Suprapubic skin (tissue), 4 donors: ENCODE data around the gene ALLC. TPM values are rescaled to one million over a fixed set of nuclear protein-coding genes. Genes with fewer than 3 reads are reported as not detected.

Experiments
- DNase-seq, 2 donors: peaks; one replicate each; pipeline ENCODE4 v3.0.0-alpha.2; 2019; ENCODE audit warnings: low spot score in 2 of 2
- H3K27ac ChIP-seq: fragments of 200-600 bp; sonication (generic); one replicate; pipeline ENCODE4 v1.5.1; 2019
- H3K27me3 ChIP-seq: fragments of 200-600 bp; sonication (generic); one replicate; pipeline ENCODE4 v1.5.1; 2019
- H3K36me3 ChIP-seq: fragments of 200-600 bp; sonication (generic); one replicate; pipeline ENCODE4 v1.5.1; 2019
- H3K4me1 ChIP-seq: fragments of 200-600 bp; sonication (generic); one replicate; pipeline ENCODE4 v1.5.1; 2019
- H3K4me3 ChIP-seq: fragments of 200-600 bp; sonication (generic); one replicate; pipeline ENCODE4 v1.5.1; 2019; ENCODE audit warnings: mild to moderate bottlenecking
- H3K9me3 ChIP-seq: fragments of 200-600 bp; sonication (generic); one replicate; pipeline ENCODE4 v1.5.1; 2019
- CTCF ChIP-seq, 2 donors: fragments of 200-600 bp in 1 of 2; fragments of 450-650 bp in 1 of 2; sonication (generic) in 1 of 2; IDR thresholded peaks; one replicate each; pipeline ENCODE4 v1.5.1; 2016 to 2019; ENCODE audit warnings: antibody characterized with exemption in 2 of 2, mild to moderate bottlenecking in 1 of 2, moderate library complexity in 1 of 2
- EP300 ChIP-seq: sonication (generic); formaldehyde crosslinking; IDR thresholded peaks from one replicate; pipeline ENCODE4 v1.6.1; 2017; ENCODE audit warnings: antibody characterized with exemption
- POLR2A ChIP-seq, 2 donors: fragments of 450-650 bp; IDR thresholded peaks; one replicate each; pipeline ENCODE4 v1.6.1; 2017; ENCODE audit warnings: antibody characterized with exemption in 2 of 2, mild to moderate bottlenecking in 2 of 2, moderate library complexity in 2 of 2
- POLR2AphosphoS5 ChIP-seq, 3 donors: sonication (generic); formaldehyde crosslinking; IDR thresholded peaks; one replicate each; pipeline ENCODE4 v1.6.1; 2017; ENCODE audit warnings: antibody characterized with exemption in 3 of 3
- WGBS: methylation state at CpG from one replicate; pipeline ENCODE4 v1.1.5; 2018; 5-methylcytosine and 5-hydroxymethylcytosine counted together
- total RNA-seq, 4 donors: library from RNA; depleted of rRNA; stranded (reverse); fragments of >200 nt; gene quantifications; one replicate each; pipeline ENCODE4 v1.1.0, GENCODE V29; 2016

ALLC gene
- total RNA-seq, 4 donors from 2014 or later = not detected

GRCh38 chr2:3639653-3640052 lies 18.3 kb upstream of the ALLC start:
- no peak for TF ChIP-seq EP300
- TF ChIP-seq POLR2A (IDR thresholded peaks at IDR 0.05) = no peak
- no peak for TF ChIP-seq CTCF (IDR thresholded peaks at IDR 0.05)
- DNase-seq = peak in 1 of 2 donors; percentile 59
- peaks cover 10% of the 10 kb centered on the region for H3K27me3 ChIP-seq
- no peaks in the 10 kb centered on the region for H3K36me3 ChIP-seq
- no peak overlapping the region for H3K27ac ChIP-seq
- H3K4me3 ChIP-seq = no peak overlapping the region
- WGBS = 78% methylated on average over 8 of the region's 8 CpGs
- peaks cover 11% of the 10 kb centered on the region for H3K4me1 ChIP-seq
- no peaks in the 10 kb centered on the region for H3K9me3 ChIP-seq

DNA sequence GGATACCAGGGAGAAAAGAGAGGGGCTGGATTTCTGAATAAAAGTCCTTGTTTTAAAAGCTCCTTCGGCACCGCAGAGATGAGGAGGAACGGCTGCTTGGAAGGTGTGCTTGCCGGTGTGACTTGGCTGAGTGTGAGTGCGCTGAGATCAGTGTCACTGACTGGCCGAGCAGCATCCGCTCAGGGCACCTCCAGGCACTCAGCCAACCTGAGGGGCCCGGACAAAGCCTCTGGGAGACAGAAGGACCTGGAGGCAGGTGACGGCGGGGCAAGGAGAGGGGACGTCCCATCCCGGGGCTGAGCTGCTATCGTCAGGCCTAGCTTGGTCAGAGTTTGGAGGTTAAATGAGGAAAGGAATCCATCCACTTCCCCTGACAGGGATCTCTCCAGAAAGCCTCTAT lies 16.8 kb upstream of the ALLC start:
- no peak for TF ChIP-seq POLR2A (IDR thresholded peaks at IDR 0.05)
- TF ChIP-seq POLR2AphosphoS5 (IDR thresholded peaks at IDR 0.05) = no peak
- Histone ChIP-seq H3K4me3 (no peak overlapping the region), H3K27me3 (peaks cover 10% of the 10 kb centered on the region), H3K4me1 (no peaks in the 10 kb centered on the region), H3K36me3 (no peaks in the 10 kb centered on the region), H3K27ac (no peak overlapping the region), H3K9me3 (no peaks in the 10 kb centered on the region)
- WGBS = 89% methylated on average over 13 of the region's 13 CpGs
- peak in 1 of 2 donors; percentile 50 for DNase-seq

DNA sequence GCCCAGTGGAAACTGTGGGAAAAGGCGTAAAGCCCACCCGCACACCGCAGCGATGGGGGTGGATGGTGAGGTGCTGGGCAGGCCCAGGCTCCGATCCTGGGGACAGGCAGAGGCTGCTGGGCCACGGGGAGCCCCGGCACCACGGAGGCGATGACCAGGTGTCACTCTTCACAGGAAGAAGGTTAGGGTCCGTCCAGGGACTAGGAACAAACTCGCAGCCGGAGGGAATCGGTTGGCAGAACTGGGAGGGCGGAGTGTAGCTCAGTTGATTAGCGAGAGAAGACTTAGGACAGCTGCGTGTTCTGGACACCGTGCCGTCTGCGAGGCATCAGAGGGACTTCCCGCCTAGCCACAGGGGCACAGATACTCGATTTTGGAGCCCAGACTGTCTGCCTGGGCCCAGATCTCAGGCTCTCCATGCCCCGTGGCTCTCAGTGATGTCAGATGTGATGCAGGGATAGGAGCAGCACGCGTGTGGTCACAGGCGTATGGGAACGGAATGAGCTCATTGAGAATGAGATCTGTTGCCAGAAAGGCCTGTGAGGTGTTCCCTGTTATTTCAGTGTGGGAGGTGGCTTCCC lies 16.1 kb upstream of the ALLC start:
- Histone ChIP-seq H3K4me3 (no peak overlapping the region), H3K27ac (no peak overlapping the region), H3K36me3 (no peaks in the 10 kb centered on the region), H3K27me3 (peaks cover 10% of the 10 kb centered on the region), H3K9me3 (no peaks in the 10 kb centered on the region), H3K4me1 (no peaks in the 10 kb centered on the region)
- no peak for TF ChIP-seq POLR2A (IDR thresholded peaks at IDR 0.05)
- TF ChIP-seq EP300 = no peak
- TF ChIP-seq CTCF (IDR thresholded peaks at IDR 0.05) = no peak
- no peak for TF ChIP-seq POLR2AphosphoS5 (IDR thresholded peaks at IDR 0.05)
- 79% methylated on average over 26 of the region's 26 CpGs for WGBS
- DNase-seq = peak in 1 of 2 donors; percentile 72

- Histone ChIP-seq H3K9me3 (no peaks in the 10 kb centered on the region), H3K4me3 (no peak overlapping the region), H3K4me1 (no peaks in the 10 kb centered on the region), H3K27ac (no peak overlapping the region), H3K27me3 (peaks cover 8% of the 10 kb centered on the region), H3K36me3 (no peaks in the 10 kb centered on the region)
- WGBS = 87% methylated on average over 18 of the region's 18 CpGs
- DNase-seq = peak in 1 of 2 donors; percentile 76
- TF ChIP-seq CTCF (IDR thresholded peaks at IDR 0.05) (no peak), EP300 (no peak), POLR2A (IDR thresholded peaks at IDR 0.05) (no peak), POLR2AphosphoS5 (IDR thresholded peaks at IDR 0.05) (no peak)
Observed at GRCh38 chr2:3642521-3643215, 15.3 kb upstream of the ALLC start.

GRCh38 chr2:3643371-3644245 lies 14.4 kb upstream of the ALLC start:
- no peak overlapping the region for H3K4me3 ChIP-seq
- peak; percentile 55 to 73 for DNase-seq
- no peaks in the 10 kb centered on the region for H3K4me1 ChIP-seq
- WGBS = 93% methylated on average over 25 of the region's 48 CpGs
- TF ChIP-seq EP300 (no peak), POLR2AphosphoS5 (IDR thresholded peaks at IDR 0.05) (no peak), CTCF (IDR thresholded peaks at IDR 0.05) (no peak), POLR2A (IDR thresholded peaks at IDR 0.05) (no peak)
- H3K9me3 ChIP-seq = no peaks in the 10 kb centered on the region
- no peaks in the 10 kb centered on the region for H3K36me3 ChIP-seq
- H3K27me3 ChIP-seq = peaks cover under 1% of the 10 kb centered on the region
- no peak overlapping the region for H3K27ac ChIP-seq
